8988T (cell line): ENCODE results near the gene RANBP1.
"Not testable (repeated sequence)": the region's sequence is repeated elsewhere in the genome, so short reads cannot be mapped to it uniquely, and the experiment has no call there.

Experiments
- DNase-seq: peaks from one replicate; pipeline ENCODE4 v3.0.0; 2011

Gene RANBP1

DNA sequence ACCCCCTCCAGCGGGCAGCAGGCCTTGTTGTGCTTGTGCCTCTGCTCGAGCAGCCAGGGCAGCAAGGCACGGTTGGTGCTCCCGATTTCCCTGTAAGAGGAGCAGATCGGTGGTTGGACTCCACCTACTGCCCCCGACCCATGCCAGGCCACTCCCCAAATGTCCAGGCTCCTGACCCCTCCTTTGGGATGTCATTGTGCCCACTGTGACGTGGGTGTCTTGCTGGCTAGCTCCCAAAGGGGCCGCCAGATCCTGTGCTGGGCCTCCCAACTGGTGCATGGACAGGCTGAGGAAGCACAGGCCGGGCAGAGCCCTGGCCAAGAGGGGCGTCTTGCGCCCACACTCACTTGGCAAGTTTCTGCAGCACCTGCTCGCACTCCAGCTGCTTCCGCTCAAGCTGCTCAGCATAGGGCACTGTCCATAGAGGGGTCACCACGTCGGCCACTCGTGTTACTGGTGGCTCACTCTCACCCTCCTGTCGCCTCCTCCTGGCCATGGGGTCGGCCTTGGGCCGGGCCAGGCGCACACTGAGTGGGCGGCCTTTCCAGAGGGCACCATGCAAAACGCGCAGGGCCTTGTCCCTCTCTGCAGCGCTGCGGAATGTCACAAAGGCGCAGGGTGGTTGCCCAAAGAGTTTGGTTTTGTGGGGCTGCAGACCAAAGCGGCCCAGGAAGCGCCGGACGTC is at the start of gene RANBP1:
Gene RANBP1 (plus strand): TSS at position 414 of the 685 bp plus-strand sequence. CDS start 81 bp downstream, at position 495.
- DNase-seq = no peak

- no peak for DNase-seq
Measured at GRCh38 chr22:20066617-20067383, 49.1 kb upstream of the RANBP1 start.

DNA sequence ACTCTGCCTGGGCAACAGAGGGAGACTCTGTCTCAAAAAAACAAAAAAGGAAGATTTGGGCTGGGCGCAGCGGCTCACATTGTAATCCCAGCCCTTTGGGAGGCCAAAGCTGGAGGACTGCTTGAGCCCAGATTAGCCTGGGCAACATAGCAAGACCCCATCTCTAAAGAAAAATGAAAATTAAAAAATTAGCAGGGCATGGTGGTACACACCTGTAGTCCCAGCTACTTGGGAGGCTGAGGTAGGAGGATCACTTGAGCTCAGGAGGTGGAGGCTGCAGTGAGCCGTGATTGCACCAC is 48.6 kb upstream of the RANBP1 start:
- DNase-seq = not testable (repeated sequence)

DNA sequence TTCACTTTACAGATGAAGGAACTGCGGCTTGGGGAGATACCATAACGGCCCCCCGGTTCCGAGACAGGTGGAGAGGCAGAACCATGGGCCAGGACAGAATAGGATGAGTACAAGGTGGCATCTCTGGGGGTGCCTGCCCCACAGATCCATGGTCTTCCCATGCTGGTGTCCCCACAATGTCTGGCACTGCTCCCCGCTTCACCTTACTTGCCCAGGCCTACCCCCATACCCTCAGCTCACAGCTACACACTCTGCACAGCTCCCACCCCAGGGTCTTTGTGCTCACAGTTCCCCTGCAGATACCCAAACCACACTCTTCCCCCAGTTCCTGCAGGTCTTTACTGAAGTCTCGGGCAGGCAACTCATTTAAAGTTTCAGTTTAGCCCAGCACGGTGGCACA is 47.3 kb upstream of the RANBP1 start:
- DNase-seq = no peak

DNA sequence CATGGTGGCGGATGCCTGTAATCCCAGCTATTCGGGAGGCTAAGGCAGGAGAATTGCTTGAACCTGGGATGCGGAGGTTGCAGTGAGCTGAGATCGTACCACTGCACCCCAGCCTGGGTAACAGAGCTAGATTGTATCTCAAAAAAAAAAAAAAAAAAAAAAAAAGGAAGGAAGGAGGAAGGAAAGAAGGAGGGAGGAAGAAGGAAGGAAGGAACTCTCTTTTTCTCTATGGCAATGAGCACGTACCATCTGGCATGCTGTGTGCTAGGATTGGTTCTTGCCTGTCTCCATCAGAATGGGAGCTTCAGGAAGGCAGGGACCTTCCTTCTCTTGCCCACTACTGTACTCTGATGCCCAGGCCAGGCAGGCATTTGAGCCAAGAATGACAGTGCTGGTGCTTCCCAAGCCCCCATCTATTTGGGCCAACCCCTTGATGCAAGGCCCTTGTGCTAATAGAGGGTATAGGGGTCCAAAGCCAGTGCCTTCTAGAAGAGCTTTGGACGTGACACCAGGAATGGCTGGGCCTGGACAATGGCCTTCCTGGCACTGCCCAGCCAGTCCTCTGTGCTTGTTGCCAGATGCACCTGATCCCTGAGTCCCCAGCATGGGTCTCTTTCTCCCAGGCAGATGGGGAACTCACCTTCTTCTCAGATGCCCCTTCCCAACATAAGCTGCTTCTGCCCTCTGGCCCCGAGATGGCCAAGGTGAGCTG is 46.4 kb upstream of the RANBP1 start:
- no peak for DNase-seq

- DNase-seq = no peak
Measured at GRCh38 chr22:20071524-20071972, 44.4 kb upstream of the RANBP1 start.

DNA sequence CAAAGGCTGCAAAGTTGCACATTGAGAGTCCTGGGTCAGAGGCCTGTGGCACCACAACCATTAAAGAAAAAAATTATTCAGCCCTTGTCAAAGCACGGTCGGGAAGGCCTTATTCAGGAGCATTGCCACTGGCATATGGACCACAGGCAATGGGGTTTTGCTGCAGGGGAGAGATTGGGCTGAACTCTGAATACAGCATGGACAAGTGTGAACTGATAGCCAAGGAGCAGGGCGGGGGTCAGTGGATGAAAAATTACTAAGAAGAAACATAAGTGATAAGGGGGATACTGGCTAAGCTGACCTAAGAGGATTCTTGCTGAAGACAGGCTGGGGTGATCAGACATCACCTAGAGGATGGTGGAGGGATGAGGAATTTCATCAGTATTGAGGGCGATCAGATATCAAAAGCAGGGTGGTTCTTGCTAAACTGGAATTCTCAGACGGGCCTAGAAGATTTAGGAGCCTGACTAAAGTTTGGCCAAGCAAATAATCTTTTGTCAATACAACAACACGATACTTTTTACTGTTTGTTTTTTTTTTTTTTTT is 39.2 kb upstream of the RANBP1 start:
- no peak for DNase-seq

DNA sequence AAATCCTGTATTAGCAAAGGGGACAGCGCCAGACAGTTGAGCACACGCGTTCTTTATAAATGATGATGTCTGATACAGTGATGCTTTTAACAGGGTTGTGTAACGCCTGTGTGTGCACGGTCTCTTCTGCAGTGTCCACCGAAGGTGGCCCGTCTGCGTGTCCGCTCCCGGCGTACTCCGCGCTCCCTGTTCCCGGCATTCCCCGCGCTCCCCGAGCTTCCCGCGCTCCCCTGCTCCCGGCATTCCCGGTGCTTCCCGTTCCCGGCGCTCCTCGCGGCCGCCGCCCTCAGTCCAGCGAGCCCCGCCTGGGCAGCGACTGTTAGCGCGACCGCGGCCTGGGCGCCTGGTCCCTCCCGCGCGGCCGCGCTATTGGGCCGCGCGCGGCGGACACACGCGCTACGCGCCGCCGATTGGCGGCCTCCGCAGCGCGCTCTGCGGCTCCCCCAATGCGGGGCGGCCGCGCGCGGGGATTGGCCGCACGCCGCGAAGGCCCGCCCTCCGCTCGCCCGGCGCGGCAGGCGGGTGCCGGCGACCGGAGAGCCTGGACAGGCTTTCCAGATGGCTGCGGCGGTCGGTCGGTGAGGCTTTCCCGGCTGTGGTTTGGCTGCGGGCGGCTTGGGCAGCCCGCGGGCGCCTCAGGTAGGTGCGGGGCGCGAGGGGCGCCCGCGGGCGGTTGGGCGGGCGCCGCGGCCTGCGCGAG is 36.0 kb upstream of the RANBP1 start, which contains the start of gene DGCR8:
Gene DGCR8 (plus strand): TSS at position 497 of the 700 bp plus-strand sequence. CDS start 5,723 bp downstream, outside the sequence.
- DNase-seq = peak; percentile 92

GRCh38 chr22:20080445-20080775 is 35.5 kb upstream of the RANBP1 start:
- no peak for DNase-seq

DNA sequence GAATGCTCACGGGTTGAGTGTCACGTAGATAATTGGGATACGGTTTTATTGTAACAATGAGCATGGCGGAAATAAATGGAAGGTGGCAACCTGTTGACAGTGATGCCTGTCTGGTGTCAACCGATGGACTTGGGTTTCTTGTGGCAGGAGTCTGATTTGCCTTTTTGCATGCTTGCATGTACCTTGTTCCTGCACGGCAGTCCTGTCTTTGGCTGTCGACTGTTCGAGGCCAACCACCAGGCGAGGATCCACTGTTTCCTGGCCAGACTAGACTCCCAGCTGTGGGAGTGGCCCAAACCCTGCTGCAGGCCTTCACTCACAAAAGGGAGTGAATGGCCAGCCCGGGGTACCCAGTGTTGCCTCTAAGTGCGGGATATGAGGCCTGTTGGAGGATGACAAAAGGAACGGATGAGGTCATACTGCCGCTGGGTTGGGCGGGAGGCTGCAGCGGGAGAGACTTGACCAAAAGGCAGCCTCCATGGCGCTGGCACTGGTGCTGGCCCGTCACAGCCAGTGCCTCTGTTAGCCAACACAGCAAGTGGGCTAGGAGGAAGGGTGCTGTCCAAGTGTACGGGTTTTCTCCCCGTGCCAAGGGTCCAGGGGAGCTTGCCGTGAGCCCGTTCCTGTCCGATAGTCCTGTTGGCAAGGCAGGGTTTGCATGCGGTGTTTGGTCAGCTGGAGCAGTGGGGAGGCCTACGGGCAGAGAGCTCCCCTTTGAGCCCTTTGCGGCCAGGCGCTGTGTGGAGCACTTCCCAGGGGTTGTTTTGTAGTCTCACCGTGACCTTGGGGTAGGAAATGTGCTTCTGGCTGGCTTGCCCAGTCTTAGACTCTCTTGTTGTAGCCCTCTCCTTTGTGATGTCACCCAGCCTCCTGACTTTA is 34.9 kb upstream of the RANBP1 start:
- no peak for DNase-seq

- DNase-seq = no peak
Measured at GRCh38 chr22:20083157-20083890, 32.6 kb upstream of the RANBP1 start.

DNA sequence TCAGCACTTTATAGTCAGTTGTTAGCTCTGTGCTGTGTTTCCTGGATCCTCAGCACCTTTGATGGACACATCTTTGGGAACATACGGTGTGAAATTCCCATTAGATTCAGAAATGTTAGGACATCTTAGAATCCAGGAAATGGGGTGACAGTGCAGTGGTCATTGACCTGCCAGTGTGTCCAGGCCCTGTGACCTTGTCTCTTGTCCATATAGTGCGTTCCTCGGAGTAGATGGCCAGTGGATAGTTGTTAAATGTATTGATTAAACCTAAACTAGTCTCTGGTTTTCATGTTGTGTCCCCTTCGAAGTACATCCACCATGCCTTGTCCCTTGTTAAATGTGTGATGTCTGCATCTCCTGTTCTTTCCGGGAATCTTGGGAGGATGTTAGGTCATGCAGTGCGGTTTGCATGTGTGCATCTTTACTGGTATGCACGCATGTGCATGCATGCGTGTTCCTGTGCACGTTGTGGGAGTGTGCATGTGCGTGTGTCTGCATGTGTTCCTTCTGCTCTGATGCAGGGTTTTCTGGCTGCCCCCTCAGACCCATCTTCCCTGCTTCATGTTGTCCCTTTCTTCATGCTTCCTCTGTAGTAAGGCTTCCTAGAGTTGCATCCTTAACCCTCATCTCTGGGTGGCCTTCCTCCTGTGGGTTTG is 31.9 kb upstream of the RANBP1 start:
- DNase-seq = no peak

- DNase-seq = no peak
Measured at GRCh38 chr22:20084547-20085413, 31.1 kb upstream of the RANBP1 start.

DNA sequence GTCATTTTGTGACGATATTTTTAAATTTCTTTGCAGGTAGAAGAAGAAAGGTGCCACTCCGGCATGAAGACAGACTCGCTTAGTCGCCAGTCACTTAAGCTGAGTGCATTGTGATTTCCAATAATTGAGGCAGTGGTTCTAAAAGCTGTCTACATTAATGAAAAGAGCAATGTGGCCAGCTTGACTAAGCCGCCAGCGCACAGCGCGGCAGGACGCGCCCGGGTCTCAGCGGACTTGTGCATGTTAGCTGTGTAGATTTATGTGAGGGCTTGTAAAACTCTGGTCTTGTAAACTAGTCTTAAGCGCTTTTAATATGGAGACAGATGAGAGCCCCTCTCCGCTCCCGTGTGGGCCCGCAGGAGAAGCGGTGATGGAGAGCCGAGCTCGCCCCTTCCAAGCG is 30.3 kb upstream of the RANBP1 start:
- no peak for DNase-seq

GRCh38 chr22:20086101-20086599 is 29.8 kb upstream of the RANBP1 start:
- DNase-seq = no peak

DNA sequence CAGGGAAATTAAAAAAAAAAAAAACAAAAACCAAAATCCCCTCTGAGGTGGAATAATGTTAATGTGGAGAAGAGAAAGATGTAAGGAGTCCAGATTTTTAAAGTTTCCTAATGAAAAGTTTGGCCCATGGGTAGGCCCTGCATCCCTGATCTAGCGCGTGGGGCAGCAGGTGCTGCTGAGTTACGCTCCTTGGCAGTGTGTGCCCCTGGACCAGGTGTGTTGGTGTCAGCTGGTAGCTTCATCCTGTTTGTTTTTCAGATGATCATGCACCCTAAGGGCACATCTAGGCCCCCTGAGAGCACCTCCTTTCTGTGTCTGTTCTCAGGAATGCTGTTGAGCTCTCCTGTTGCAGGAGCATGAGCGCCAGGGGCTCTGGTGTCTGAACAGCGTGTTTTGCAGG is 29.1 kb upstream of the RANBP1 start:
- no peak for DNase-seq

GRCh38 chr22:20087319-20088262 is 28.3 kb upstream of the RANBP1 start:
- no peak for DNase-seq

- DNase-seq = no peak
Measured at GRCh38 chr22:20088263-20088648, 27.6 kb upstream of the RANBP1 start.
